IMR-90 (cell line): ENCODE results near the gene CD80. TPM values are rescaled to one million over a fixed set of nuclear protein-coding genes. Genes with fewer than 3 reads are reported as not detected.

Source experiments
- ATAC-seq: fragments of 200-7000 bp; cut with Tn5 transposase; 2 replicates; pipeline ENCODE4 v1.9.1; 2020; ENCODE audit warnings: low read depth, mild to moderate bottlenecking, moderate library complexity
- BruUV-seq: library from RNA; stranded (reverse); fragments of 400-500 nt; replicated peaks from 2 replicates; lab custom pipeline; 2021; lab: Mats Ljungman, UMichigan
- CTCF ChIA-PET: fragments of 300-600 bp; formaldehyde crosslinking; extraction: SDS; loops from one replicate; lab custom pipeline; 2021; ENCODE audit warnings: antibody characterized with exemption; lab: Yijun Ruan, JAX
- POLR2A ChIA-PET: fragments of 300-600 bp; sonication (Branson Sonifier 250); formaldehyde crosslinking; loops from one replicate; lab custom pipeline; 2022; ENCODE audit warnings: antibody characterized with exemption; ENCODE audit not compliant: unreplicated experiment; lab: Charles Lee
- DNase-seq: peaks from one replicate; pipeline ENCODE4 v3.0.0; 2013
- H2AFZ ChIP-seq: replicated peaks from 2 replicates; pipeline ENCODE3; 2013; ENCODE audit warnings: low read length, mild to moderate bottlenecking; ENCODE audit not compliant: poor library complexity
- H2AK5ac ChIP-seq: 2 replicates; pipeline ENCODE4 v1.6.1; 2013; ENCODE audit warnings: low read depth, low read length, inconsistent platforms
- H2AK9ac ChIP-seq: replicated peaks from 2 replicates; pipeline ENCODE3; 2013; ENCODE audit warnings: mild to moderate bottlenecking, low read depth, low read length, moderate library complexity; ENCODE audit not compliant: poor library complexity
- H2BK120ac ChIP-seq: 2 replicates; pipeline ENCODE4 v1.6.1; 2013; ENCODE audit warnings: low read depth, low read length, inconsistent platforms
- H2BK15ac ChIP-seq: 3 replicates; pipeline ENCODE4 v1.6.1; 2013; ENCODE audit warnings: low read depth, low read length, inconsistent platforms
- H2BK20ac ChIP-seq: 2 replicates; pipeline ENCODE4 v1.6.1; 2013; ENCODE audit warnings: low read depth, mild to moderate bottlenecking, inconsistent platforms, low read length, moderate library complexity
- H2BK5ac ChIP-seq: 2 replicates; pipeline ENCODE4 v1.6.1; 2013; ENCODE audit warnings: mild to moderate bottlenecking, low read depth, low read length, inconsistent platforms; ENCODE audit not compliant: poor library complexity, severe bottlenecking
- H3K14ac ChIP-seq: replicated peaks from 2 replicates; pipeline ENCODE4 v1.6.1; 2013; ENCODE audit warnings: low read depth, low read length, inconsistent platforms
- H3K18ac ChIP-seq: 2 replicates; pipeline ENCODE4 v1.6.1; 2013; ENCODE audit warnings: low read depth, low read length, control low read depth
- H3K23ac ChIP-seq: 2 replicates; pipeline ENCODE4 v1.6.1; 2013; ENCODE audit warnings: low read depth, low read length, inconsistent platforms
- H3K27ac ChIP-seq: 2 replicates; pipeline ENCODE4 v1.5.1; 2013; ENCODE audit warnings: mild to moderate bottlenecking, control low read depth, low read length; ENCODE audit not compliant: insufficient read depth
- H3K27me3 ChIP-seq: 2 replicates; pipeline ENCODE4 v1.6.1; 2013; ENCODE audit warnings: low read length; ENCODE audit not compliant: control insufficient read depth, insufficient read depth
- H3K36me3 ChIP-seq: 2 replicates; pipeline ENCODE4 v1.6.1; 2013; ENCODE audit warnings: low read length, mixed read lengths; ENCODE audit not compliant: control insufficient read depth, insufficient read depth
- H3K4ac ChIP-seq: 2 replicates; pipeline ENCODE4 v1.6.1; 2013; ENCODE audit warnings: low read depth, low read length, inconsistent platforms
- H3K4me1 ChIP-seq: 2 replicates; pipeline ENCODE4 v1.6.1; 2013; ENCODE audit warnings: low read length, mixed read lengths; ENCODE audit not compliant: control insufficient read depth, insufficient read depth
- H3K4me2 ChIP-seq: 2 replicates; pipeline ENCODE4 v1.6.1; 2013; ENCODE audit warnings: low read depth, mild to moderate bottlenecking, control low read depth, low read length, moderate library complexity
- H3K4me3 ChIP-seq: 2 replicates; pipeline ENCODE4 v1.5.1; 2013; ENCODE audit warnings: low read depth, mild to moderate bottlenecking, control low read depth, low read length, moderate library complexity; ENCODE audit not compliant: insufficient read depth
- H3K56ac ChIP-seq: 2 replicates; pipeline ENCODE4 v1.6.1; 2013; ENCODE audit warnings: low read length, inconsistent platforms; ENCODE audit not compliant: insufficient read depth; ENCODE audit errors: extremely low read depth
- H3K79me1 ChIP-seq, 2 experiments: 2 replicates each; pipeline ENCODE4 v1.6.1; 2013; ENCODE audit warnings: low read length in 2 of 2, inconsistent platforms in 1 of 2, low read depth in 1 of 2
- H3K9ac ChIP-seq: 2 replicates; pipeline ENCODE4 v1.6.1; 2013; ENCODE audit warnings: low read depth, low read length, control low read depth
- H3K9me1 ChIP-seq: 2 replicates; pipeline ENCODE4 v1.6.1; 2013; ENCODE audit warnings: low read length, inconsistent platforms; ENCODE audit not compliant: insufficient read depth
- H3K9me3 ChIP-seq: 2 replicates; pipeline ENCODE4 v1.6.1; 2013; ENCODE audit warnings: low read length; ENCODE audit not compliant: control insufficient read depth, insufficient read depth
- H4K20me1 ChIP-seq: 2 replicates; pipeline ENCODE4 v1.6.1; 2013; ENCODE audit warnings: low read length, inconsistent platforms; ENCODE audit not compliant: insufficient read depth
- H4K5ac ChIP-seq: 2 replicates; pipeline ENCODE4 v1.6.1; 2013; ENCODE audit warnings: mild to moderate bottlenecking, low read depth, low read length, control low read depth
- H4K8ac ChIP-seq, 2 experiments: 2 replicates each; pipeline ENCODE4 v1.6.1; 2013; ENCODE audit warnings: low read depth in 2 of 2, low read length in 2 of 2, control low read depth in 1 of 2, inconsistent platforms in 1 of 2
- H4K91ac ChIP-seq: 2 replicates; pipeline ENCODE4 v1.6.1; 2013; ENCODE audit warnings: low read depth, low read length, inconsistent platforms; ENCODE audit not compliant: insufficient read depth
- CHD1 ChIP-seq: IDR thresholded peaks from 2 replicates; pipeline ENCODE4 v1.6.1; 2012; ENCODE audit warnings: low read depth, low read length, improper control_type of control experiment
- FOS ChIP-seq: fragments of 150-350 bp; IDR thresholded peaks from 2 replicates; pipeline ENCODE4 v1.6.1; 2016; ENCODE audit warnings: low read depth, low read length
- MAFK ChIP-seq: IDR thresholded peaks from 2 replicates; pipeline ENCODE4 v1.6.1; 2012; ENCODE audit warnings: low read depth, low read length, improper control_type of control experiment
- WGBS, 2 experiments: methylation state at CpG; one replicate each; pipeline versions ENCODE4 v1.1.5 to v1.1.7; 2013; ENCODE audit warnings: missing lambda C conversion rate in 2 of 2; ENCODE audit not compliant: insufficient read length in 1 of 2; ENCODE audit errors: extremely low coverage in 2 of 2; 5-methylcytosine and 5-hydroxymethylcytosine counted together
- dilution Hi-C: fragments of 300-500 bp; cut with HindIII; formaldehyde crosslinking; loops from one replicate; pipeline ENCODE4 v1.14.3; 2018; ENCODE audit warnings: low sequenced_read_pairs; ENCODE audit not compliant: unreplicated experiment
- in situ Hi-C: fragments of 300-500 bp; cut with MboI; formaldehyde crosslinking; loops from 3 replicates; pipeline ENCODE4 v1.14.3; 2019; ENCODE audit warnings: low sequenced_read_pairs, inconsistent platforms, mixed read lengths
- intact Hi-C: fragments of 100-400 bp; cut with micrococcal nuclease; formaldehyde crosslinking; loops from 2 replicates; pipeline ENCODE4 v1.10.0; 2022
- polyA plus RNA-seq, 3 experiments: library from polyadenylated mRNA; depleted of rRNA; stranded (reverse); fragments of >200 nt; gene quantifications; 2 replicates each; pipeline ENCODE4 v1.2.3, GENCODE V29; 2012; ENCODE audit warnings: low replicate concordance in 1 of 3
- total RNA-seq: library from RNA; depleted of rRNA; stranded (reverse); fragments of >200 nt; gene quantifications from 2 replicates; pipeline ENCODE4 v1.2.3, GENCODE V29; 2012

The CD80 gene
- total and polyA plus RNA-seq, 2 of the 4 experiments (the other 2 are of a cell fraction) = not detected

GRCh38 chr3:119492810-119493209 lies 66.6 kb downstream of the CD80 start:
- peaks cover 8% of the 10 kb centered on the region in 2 experiments; a peak in 2 of 4 replicates for H3K79me1 ChIP-seq
- ChIA-PET POLR2A (no interaction called here), CTCF (no interaction called here)
- no peak overlapping the region for H3K9ac ChIP-seq
- no peak overlapping the region for H3K4ac ChIP-seq
- H4K91ac ChIP-seq = no peak overlapping the region
- no peak overlapping the region for H2BK5ac ChIP-seq
- H3K56ac ChIP-seq = no peak overlapping the region
- no peak overlapping the region for H2AK9ac ChIP-seq
- no peaks in the 10 kb centered on the region for H3K27me3 ChIP-seq
- H3K36me3 ChIP-seq = no peaks in the 10 kb centered on the region
- no peak overlapping the region for H2BK15ac ChIP-seq
- no TSS peak for BruUV-seq
- TF ChIP-seq CHD1 (no peak), MAFK (no peak), FOS (no peak)
- no peaks in the 10 kb centered on the region for H4K20me1 ChIP-seq
- dilution Hi-C loops = no loop called here
- H3K4me1 ChIP-seq = no peaks in the 10 kb centered on the region; the same call in 1 of the 2 replicates
- WGBS, 2 experiments = no CpG with 5 or more reads among the region's 3 CpGs
- H2AK5ac ChIP-seq = no peak overlapping the region
- no peak for DNase-seq
- no peak overlapping the region for H4K5ac ChIP-seq
- no peak overlapping the region for H2BK120ac ChIP-seq
- no peak for ATAC-seq
- intact Hi-C loops = no loop called here
- no peak overlapping the region for H3K27ac ChIP-seq
- no peak overlapping the region for H2BK20ac ChIP-seq
- H4K8ac ChIP-seq = no peak overlapping the region
- H3K18ac ChIP-seq = no peak overlapping the region
- H2AFZ ChIP-seq = no peak overlapping the region
- H3K4me2 ChIP-seq = no peak overlapping the region
- H3K9me3 ChIP-seq = no peaks in the 10 kb centered on the region
- in situ Hi-C loops = no loop called here
- no peak overlapping the region for H3K23ac ChIP-seq
- H3K9me1 ChIP-seq = no peaks in the 10 kb centered on the region
- H3K14ac ChIP-seq = no peak overlapping the region
- no peak overlapping the region for H3K4me3 ChIP-seq
